Activated CD8-positive, alpha-beta memory T cell treated with anti-CD3 and anti-CD28 coated beads for 36 hours (primary cell): ENCODE results near the gene LEFTY2. TPM values are rescaled to one million over a fixed set of nuclear protein-coding genes. Genes with fewer than 3 reads are reported as not detected.
"Not testable (repeated sequence)": the region's sequence is repeated elsewhere in the genome, so short reads cannot be mapped to it uniquely, and the experiment has no call there.

Experiments used
- CTCF ChIA-PET: fragments of 350-600 bp; sonication (Branson Sonifier 250); formaldehyde crosslinking; loops from one replicate; lab custom pipeline; 2021; ENCODE audit warnings: antibody characterized with exemption; lab: Charles Lee
- POLR2A ChIA-PET: fragments of 350-600 bp; sonication (Branson Sonifier 250); formaldehyde crosslinking; loops from one replicate; lab custom pipeline; 2021; ENCODE audit warnings: antibody characterized with exemption; lab: Charles Lee
- total RNA-seq, 2 experiments: library from RNA; stranded (reverse); gene quantifications; one replicate each; pipeline ENCODE4 v1.2.3, GENCODE V29; 2021

The LEFTY2 gene
- total RNA-seq, 2 experiments from 2014 or later: not detected

DNA sequence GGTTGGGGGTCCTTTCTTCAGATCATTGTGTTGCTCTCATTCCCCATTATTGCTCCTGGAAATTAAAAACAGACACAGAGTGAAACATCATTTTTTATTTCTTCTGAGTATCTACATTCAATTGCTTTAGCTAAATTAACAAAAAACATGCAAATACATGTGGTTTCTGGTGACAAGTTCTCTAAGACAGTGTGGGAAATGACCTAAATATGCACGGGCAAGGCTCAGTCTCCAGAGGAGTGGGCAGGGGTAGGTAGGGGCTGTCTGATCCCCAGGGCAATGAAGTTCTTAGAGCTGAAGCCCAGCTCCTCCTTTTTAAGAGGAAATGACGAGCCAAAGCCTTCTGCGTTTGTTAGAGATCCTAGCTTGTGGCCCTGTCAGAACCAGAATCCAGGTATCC lies 4.5 kb downstream of the LEFTY2 start:
- ChIA-PET POLR2A (no interaction called here), CTCF (interaction anchor here (0.6 to 0.8 kb wide), 2 partner anchors 25 to 40 kb away, joined by 3 to 4 read pairs; no protein-coding TSS in a partner anchor)

GRCh38 chr1:225936086-225936485 lies 4.9 kb downstream of the LEFTY2 start:
- POLR2A ChIA-PET, CTCF ChIA-PET: not testable (repeated sequence)

DNA sequence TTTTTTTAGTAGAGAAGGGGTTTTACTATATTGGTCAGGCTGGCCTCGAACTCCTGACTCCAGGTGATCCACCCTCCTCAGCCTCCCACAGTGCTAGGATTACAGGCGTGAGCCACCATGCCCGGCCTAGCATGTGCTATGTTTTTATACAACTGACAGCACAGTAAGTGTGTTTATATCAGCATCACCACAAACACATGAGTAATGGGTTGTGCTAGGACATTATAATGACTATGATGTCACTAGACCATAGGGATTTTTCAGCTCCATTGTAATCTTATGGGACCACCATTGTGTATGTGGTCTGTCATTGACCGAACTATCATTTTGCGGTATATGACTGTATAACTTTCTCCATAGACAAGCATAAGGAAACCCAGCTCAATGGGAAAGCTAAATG lies 6.3 kb downstream of the LEFTY2 start:
- ChIA-PET POLR2A (no interaction called here), CTCF (no interaction called here)

GRCh38 chr1:225933072-225933471 lies 7.9 kb downstream of the LEFTY2 start:
- ChIA-PET CTCF (no interaction called here), POLR2A (no interaction called here)

- POLR2A ChIA-PET: interaction anchor here (0.6 kb wide), 2 partner anchors 113 to 153 kb away, joined by 3 to 11 read pairs; no protein-coding TSS in a partner anchor
These were observed 9.5 kb downstream of the LEFTY2 start for GRCh38 chr1:225931270-225932136.

DNA sequence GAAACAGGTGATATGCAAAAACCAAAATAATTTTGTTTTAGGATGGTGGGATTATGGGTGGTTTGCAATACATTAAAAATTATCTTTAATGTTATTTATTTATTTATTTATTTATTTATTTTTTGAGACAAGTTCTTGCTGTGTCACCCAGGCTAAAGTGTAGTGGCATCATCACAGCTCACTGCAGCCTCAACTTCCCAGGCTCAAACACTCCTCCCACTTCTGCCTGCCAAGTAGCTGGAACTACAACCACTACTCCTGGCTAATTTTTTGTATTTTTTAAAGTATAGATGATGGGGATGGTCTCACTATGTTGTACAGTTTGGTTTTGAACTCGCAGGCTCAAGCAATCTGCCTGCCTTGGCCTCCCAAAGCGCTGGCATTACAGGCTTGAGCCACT lies 10.5 kb downstream of the LEFTY2 start:
- POLR2A ChIA-PET: interaction anchor here (0.6 kb wide), 1 partner anchor 133 kb away, joined by 9 read pairs; no protein-coding TSS in a partner anchor
- CTCF ChIA-PET: no interaction called here

More at GRCh38 chr1:225931270-225932136, 9.5 kb downstream of the LEFTY2 start:
- CTCF ChIA-PET: no interaction called here

DNA sequence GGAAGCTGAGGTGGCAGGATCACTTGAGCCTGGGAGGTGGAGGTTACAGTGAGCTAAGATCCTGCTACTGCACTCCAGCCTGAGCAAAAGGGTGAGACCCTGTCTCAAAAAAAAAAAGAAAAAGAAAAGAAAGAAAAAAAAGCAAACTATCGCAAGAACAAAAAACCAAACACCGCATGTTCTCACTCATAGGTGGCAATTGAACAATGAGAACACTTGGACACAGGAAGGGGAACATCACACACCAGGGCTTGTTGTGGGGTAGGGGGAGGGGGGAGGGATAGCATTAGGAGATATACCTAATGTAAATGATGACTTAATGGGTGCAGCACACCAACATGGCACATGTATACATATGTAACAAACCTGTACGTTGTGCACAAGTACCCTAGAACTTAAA lies 11.6 kb downstream of the LEFTY2 start:
- CTCF ChIA-PET: interaction anchor here (0.7 kb wide), 1 partner anchor 21 kb away, joined by 4 read pairs; no protein-coding TSS in a partner anchor
- POLR2A ChIA-PET: not testable (repeated sequence)

- CTCF ChIA-PET: no interaction called here
- POLR2A ChIA-PET: no interaction called here
These were observed 12.5 kb downstream of the LEFTY2 start for GRCh38 chr1:225928186-225929175.

- ChIA-PET POLR2A (no interaction called here), CTCF (interaction anchor here (1.4 kb wide), 1 partner anchor 16 kb away, joined by 3 read pairs; no protein-coding TSS in a partner anchor)
These were observed 14.4 kb downstream of the LEFTY2 start for GRCh38 chr1:225926551-225927113.

DNA sequence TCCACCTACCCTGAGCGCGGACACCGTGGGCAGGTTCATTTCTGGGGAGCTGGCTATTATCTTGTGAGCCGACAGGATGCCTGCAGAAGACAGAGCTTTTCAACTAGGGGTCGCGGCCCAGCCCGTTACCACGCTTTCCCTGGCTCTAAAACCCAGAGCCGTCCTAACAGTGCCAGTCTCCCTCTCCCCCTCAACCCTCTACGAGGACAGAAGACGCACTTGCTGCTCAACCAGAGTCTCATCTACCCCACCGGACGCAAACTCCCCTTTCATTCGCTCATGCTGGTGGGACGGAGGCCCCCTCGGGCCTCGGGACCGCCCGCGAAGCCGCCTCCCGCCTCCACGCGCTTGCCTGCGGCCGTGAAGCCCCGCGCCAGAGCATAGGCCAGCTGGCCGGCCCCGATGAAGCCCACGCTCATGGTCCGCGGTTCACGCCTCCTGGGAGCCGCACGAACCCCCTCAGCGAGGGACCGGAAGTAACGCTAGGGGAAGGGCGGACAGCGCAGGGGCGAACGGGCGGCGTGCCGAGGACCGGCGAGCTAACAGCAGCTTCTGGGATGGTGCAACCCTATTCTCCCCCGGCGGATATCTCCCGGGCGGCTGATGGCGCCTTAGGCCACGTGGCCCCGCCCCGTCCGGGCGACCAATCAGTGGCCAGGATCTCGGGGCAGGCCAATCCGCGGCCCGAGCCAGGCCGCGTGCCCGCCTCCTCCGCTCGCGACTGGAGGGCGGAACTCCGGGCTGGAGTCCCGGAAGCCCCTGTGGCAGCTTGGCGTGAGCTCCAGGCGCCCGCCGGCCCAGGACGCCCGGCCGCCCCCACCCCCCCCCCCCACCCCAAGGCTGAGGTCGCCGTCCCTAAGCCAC lies 17.1 kb downstream of the LEFTY2 start, which contains the start of gene PYCR2:
PYCR2 (minus strand) TSS at position 559 of the 864 bp plus-strand sequence; CDS start at position 419, 140 bp downstream.
- CTCF ChIA-PET: interaction anchor here (0.6 to 2.6 kb wide), 7 partner anchors 13 to 448 kb away, joined by 3 to 9 read pairs (median 4); partner anchors contain the start of genes SRP9 and TMEM63A
- POLR2A ChIA-PET: interaction anchor here (0.6 to 2.6 kb wide), 10 partner anchors 9 to 479 kb away, joined by 3 to 17 read pairs (median 4); partner anchors contain the start of genes H3-3A, SDE2, SRP9 and TMEM63A

GRCh38 chr1:225923381-225923691 lies 17.7 kb downstream of the LEFTY2 start:
- CTCF ChIA-PET: interaction anchor here (0.6 to 2.6 kb wide), 7 partner anchors 12 to 448 kb away, joined by 3 to 9 read pairs (median 4); partner anchors contain the start of genes SRP9 and TMEM63A
- POLR2A ChIA-PET: interaction anchor here (0.6 to 2.6 kb wide), 7 partner anchors 10 to 479 kb away, joined by 3 to 17 read pairs (median 4); partner anchors contain the start of genes H3-3A, SRP9 and TMEM63A

DNA sequence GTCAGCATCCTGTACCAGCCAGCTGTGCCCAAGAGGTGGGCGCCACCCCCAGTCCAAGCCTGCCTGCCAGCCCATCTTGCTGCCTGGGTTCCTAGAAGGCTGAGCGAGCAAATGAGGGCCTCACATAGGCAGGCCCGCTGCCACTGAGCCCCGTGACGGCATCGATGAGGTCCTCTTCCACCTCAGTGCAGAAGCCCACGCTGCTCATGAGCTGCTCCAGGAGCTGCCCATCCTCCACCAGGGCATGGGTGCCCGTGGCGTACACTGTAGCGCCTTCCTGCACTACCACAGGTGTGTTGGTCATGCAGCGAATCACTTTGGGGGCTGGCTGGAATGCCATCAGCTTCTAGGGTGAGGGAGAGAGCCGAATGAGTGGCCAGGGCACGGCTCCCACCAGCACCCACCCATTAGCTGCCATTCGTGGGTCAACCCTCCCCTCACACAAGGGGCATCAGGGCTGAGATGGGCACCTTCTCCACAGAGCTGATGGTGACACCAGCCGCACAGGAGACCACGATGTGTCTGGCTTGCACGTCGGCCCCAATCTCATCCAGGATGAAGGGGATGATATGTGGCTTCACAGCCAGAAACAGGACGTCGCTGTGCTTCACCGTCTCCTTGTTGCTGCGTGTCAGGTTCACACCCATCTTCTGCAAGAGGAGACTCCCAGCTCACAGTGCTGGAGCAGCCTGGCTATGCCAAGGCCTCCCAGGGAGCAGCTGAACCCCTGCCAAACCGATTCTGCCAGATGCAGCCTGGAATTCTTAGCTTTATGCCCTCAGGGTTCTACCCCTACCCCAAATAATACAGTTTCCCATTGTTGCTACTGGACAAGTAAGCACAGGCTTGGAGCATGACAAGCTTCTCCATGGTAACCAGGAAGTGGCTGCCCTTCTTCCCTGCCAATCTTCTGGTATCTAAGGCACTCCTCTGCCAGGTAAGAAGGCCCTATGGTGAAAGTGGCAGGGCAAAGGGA lies 19.0 kb downstream of the LEFTY2 start:
- POLR2A ChIA-PET: interaction anchor here (1.1 kb wide), 1 partner anchor 39 kb away, joined by 3 read pairs; no protein-coding TSS in a partner anchor
- CTCF ChIA-PET: interaction anchor here (1.7 to 2.6 kb wide), 2 partner anchors 40 to 447 kb away, joined by 4 to 9 read pairs; partner anchors contain the start of gene TMEM63A

DNA sequence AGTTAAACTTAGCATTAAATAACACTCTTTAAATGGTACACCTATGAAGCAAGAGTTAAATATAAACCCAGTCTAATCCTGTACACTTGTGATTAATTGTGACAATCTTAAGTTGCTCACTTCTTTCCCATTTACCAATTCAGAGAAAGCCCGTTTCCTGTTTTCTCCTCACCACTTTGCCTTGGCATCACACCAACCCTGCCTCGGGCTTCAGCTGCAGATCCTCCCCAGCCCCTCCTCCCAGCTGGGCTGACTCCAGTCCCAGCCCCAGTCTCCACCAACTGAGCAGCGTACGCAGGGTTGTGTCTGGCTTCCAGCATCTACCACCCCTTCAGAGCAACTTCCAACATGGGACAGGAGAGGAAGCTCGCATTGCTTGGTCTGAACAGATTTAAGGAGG lies 21.1 kb downstream of the LEFTY2 start:
- POLR2A ChIA-PET: interaction anchor here (0.5 kb wide), 1 partner anchor 23 kb away, joined by 3 read pairs; no protein-coding TSS in a partner anchor

DNA sequence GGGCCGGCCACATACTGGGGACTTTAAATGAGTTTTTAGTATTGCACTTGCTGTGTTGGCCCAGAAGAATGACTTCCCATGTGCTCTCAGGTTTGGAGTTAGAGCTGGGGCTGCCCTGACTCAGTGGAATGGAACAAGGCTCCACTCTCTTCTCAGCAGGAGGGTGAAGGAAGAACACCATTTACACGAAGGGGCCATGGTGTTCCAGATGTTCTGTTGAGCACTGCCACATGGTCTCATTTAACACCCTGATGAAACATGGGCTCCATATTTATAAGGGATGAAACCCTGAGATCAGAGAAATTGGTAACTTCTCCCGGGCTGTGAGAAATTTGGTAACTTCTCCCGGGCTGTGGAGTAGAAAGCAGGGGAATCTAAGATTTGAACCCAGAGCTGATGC lies 22.7 kb downstream of the LEFTY2 start:
- POLR2A ChIA-PET: interaction anchor here (0.7 to 0.9 kb wide), 3 partner anchors 44 to 81 kb away, joined by 4 to 6 read pairs (median 5); partner anchors contain the start of gene SDE2

More for the DNA sequence above, 21.1 kb downstream of the LEFTY2 start:
- CTCF ChIA-PET: interaction anchor here (1.0 kb wide), 1 partner anchor 9 kb away, joined by 5 read pairs; no protein-coding TSS in a partner anchor

GRCh38 chr1:225917536-225917935 lies 23.5 kb downstream of the LEFTY2 start:
- POLR2A ChIA-PET: interaction anchor here (0.6 to 0.9 kb wide), 2 partner anchors 42 to 82 kb away, joined by 3 to 4 read pairs; partner anchors contain the start of gene SDE2
- CTCF ChIA-PET: interaction anchor here (1.0 kb wide), 1 partner anchor 139 kb away, joined by 3 read pairs; no protein-coding TSS in a partner anchor

More for the DNA sequence above, 22.7 kb downstream of the LEFTY2 start:
- CTCF ChIA-PET: interaction anchor here (0.6 to 0.7 kb wide), 2 partner anchors 321 to 372 kb away, joined by 3 to 4 read pairs; no protein-coding TSS in a partner anchor

- POLR2A ChIA-PET: interaction anchor here (0.6 kb wide), 1 partner anchor 41 kb away, joined by 3 read pairs; no protein-coding TSS in a partner anchor
- CTCF ChIA-PET: interaction anchor here (1.0 kb wide), 1 partner anchor 139 kb away, joined by 3 read pairs; no protein-coding TSS in a partner anchor
These were observed 23.9 kb downstream of the LEFTY2 start for GRCh38 chr1:225917101-225917500.
